Renal cortex interstitium (tissue), 15 donors: Measurements from ENCODE around the gene COX5A. TPM values are rescaled to one million over a fixed set of nuclear protein-coding genes. Genes with fewer than 3 reads are reported as not detected.

Experiments
- DNase-seq, 11 donors: peaks; one replicate each; pipeline ENCODE4 v3.0.0-alpha.2; 2013; ENCODE audit warnings: low read depth in 9 of 11, low spot score in 4 of 11; ENCODE audit errors: extremely low read depth in 1 of 11
- long read RNA-seq, 16 experiments: transcript quantifications; one replicate each; lab custom pipeline, GENCODE V29; 2026
- polyA plus RNA-seq, 3 donors: library from polyadenylated mRNA; unstranded; fragments of 120-200 nt; gene quantifications; one replicate each; pipeline ENCODE4 v1.2.1, GENCODE V29; 2013; ENCODE audit not compliant: insufficient read length in 3 of 3

COX5A gene
- 100 to 1,000 TPM; 183 to 221 (median 217) TPM for polyA plus RNA-seq
- long read RNA-seq, donor 1, transcript COX5A-203 (4 exons, 568 nt), result minor isoform, 5 of 194 reads
- long read RNA-seq, donor 1, transcript COX5A-201 (5 exons, 1,268 nt), result major isoform, 121 of 194 reads
- long read RNA-seq, donor 1, partial matches to known transcripts, result 59 of 194 reads
- long read RNA-seq, donor 1, other reads (novel, unspliced or antisense), result 5 of 194 reads
- long read RNA-seq, donor 2, transcript COX5A-201 (5 exons, 1,268 nt), result major isoform, 106 of 168 reads
- long read RNA-seq, donor 2, partial matches to known transcripts, result 57 of 168 reads
- long read RNA-seq, donor 2, other reads (novel, unspliced or antisense), result 0 of 168 reads
- long read RNA-seq, donor 3, transcript COX5A-201 (5 exons, 1,268 nt), result major isoform, 189 of 258 reads
- long read RNA-seq, donor 3, partial matches to known transcripts, result 58 of 258 reads
- long read RNA-seq, donor 3, other reads (novel, unspliced or antisense), result 0 of 258 reads
- long read RNA-seq, donor 4, transcript COX5A-201 (5 exons, 1,268 nt), result major isoform, 91 of 121 reads
- long read RNA-seq, donor 4, partial matches to known transcripts, result 27 of 121 reads
- long read RNA-seq, donor 4, other reads (novel, unspliced or antisense), result 0 of 121 reads
- long read RNA-seq, donor 5, result 0 reads
- long read RNA-seq, donor 6, transcript COX5A-204 (4 exons, 579 nt), result minor isoform, 5 of 175 reads
- long read RNA-seq, donor 6, transcript COX5A-201 (5 exons, 1,268 nt), result major isoform, 104 of 175 reads
- long read RNA-seq, donor 6, partial matches to known transcripts, result 64 of 175 reads
- long read RNA-seq, donor 6, other reads (novel, unspliced or antisense), result 0 of 175 reads
- long read RNA-seq, donor 7, transcript COX5A-201 (5 exons, 1,268 nt), result major isoform, 114 of 205 reads
- long read RNA-seq, donor 7, partial matches to known transcripts, result 77 of 205 reads
- long read RNA-seq, donor 7, other reads (novel, unspliced or antisense), result 5 of 205 reads
- long read RNA-seq, donor 8, result 0 reads
- long read RNA-seq, donor 9, transcript COX5A-201 (5 exons, 1,268 nt), result major isoform, 107 of 141 reads
- long read RNA-seq, donor 9, partial matches to known transcripts, result 31 of 141 reads
- long read RNA-seq, donor 9, other reads (novel, unspliced or antisense), result 0 of 141 reads
- long read RNA-seq, donor 10, transcript COX5A-201 (5 exons, 1,268 nt), result major isoform, 130 of 223 reads
- long read RNA-seq, donor 10, partial matches to known transcripts, result 88 of 223 reads
- long read RNA-seq, donor 10, other reads (novel, unspliced or antisense), result 0 of 223 reads
- long read RNA-seq, donor 11, transcript COX5A-201 (5 exons, 1,268 nt), result major isoform, 78 of 98 reads
- long read RNA-seq, donor 11, partial matches to known transcripts, result 15 of 98 reads
- long read RNA-seq, donor 11, other reads (novel, unspliced or antisense), result 0 of 98 reads
- long read RNA-seq, donor 12, transcript COX5A-201 (5 exons, 1,268 nt), result major isoform, 43 of 82 reads
- long read RNA-seq, donor 12, partial matches to known transcripts, result 36 of 82 reads
- long read RNA-seq, donor 12, other reads (novel, unspliced or antisense), result 0 of 82 reads
- long read RNA-seq, donor 13, result 0 reads
- long read RNA-seq, donor 14, transcript COX5A-201 (5 exons, 1,268 nt), result major isoform, 133 of 183 reads
- long read RNA-seq, donor 14, partial matches to known transcripts, result 46 of 183 reads
- long read RNA-seq, donor 14, other reads (novel, unspliced or antisense), result 0 of 183 reads
- long read RNA-seq, donor 15, transcript COX5A-201 (5 exons, 1,268 nt), result major isoform, 62 of 83 reads
- long read RNA-seq, donor 15, partial matches to known transcripts, result 19 of 83 reads
- long read RNA-seq, donor 15, other reads (novel, unspliced or antisense), result 0 of 83 reads
- long read RNA-seq, donor 16, transcript COX5A-203 (4 exons, 568 nt), result minor isoform, 6 of 376 reads
- long read RNA-seq, donor 16, transcript COX5A-201 (5 exons, 1,268 nt), result major isoform, 270 of 376 reads
- long read RNA-seq, donor 16, partial matches to known transcripts, result 71 of 376 reads
- long read RNA-seq, donor 16, other reads (novel, unspliced or antisense), result 21 of 376 reads

GRCh38 chr15:74937590-74938371 lies at the start of gene COX5A:
Gene COX5A, minus strand, starts transcription at chr15:74938073. Its CDS starts 59 bp downstream, at chr15:74938014.
- DNase-seq, result peak in 10 of 11 donors; percentile 84 to 96 (median 94)

GRCh38 chr15:74983725-74984231 lies 45.9 kb upstream of the COX5A start:
- DNase-seq, result no peak

GRCh38 chr15:74982183-74982582 lies 44.3 kb upstream of the COX5A start:
- DNase-seq, result no peak

GRCh38 chr15:74978503-74978902 lies 40.6 kb upstream of the COX5A start:
- DNase-seq, result no peak

- DNase-seq, result no peak
Measured at GRCh38 chr15:74978077-74978476, 40.2 kb upstream of the COX5A start.

GRCh38 chr15:74977599-74977998 lies 39.7 kb upstream of the COX5A start:
- no peak for DNase-seq

GRCh38 chr15:74976159-74976558 lies 38.3 kb upstream of the COX5A start:
- DNase-seq, result no peak

- DNase-seq, result no peak
Measured at GRCh38 chr15:74967670-74968069, 29.8 kb upstream of the COX5A start.

GRCh38 chr15:74964794-74965193 lies 26.9 kb upstream of the COX5A start:
- no peak for DNase-seq

GRCh38 chr15:74963213-74963612 lies 25.3 kb upstream of the COX5A start:
- no peak for DNase-seq

GRCh38 chr15:74962671-74963070 lies 24.8 kb upstream of the COX5A start:
- no peak for DNase-seq

GRCh38 chr15:74962219-74962618 lies 24.3 kb upstream of the COX5A start:
- no peak for DNase-seq

GRCh38 chr15:74961616-74962015 lies 23.7 kb upstream of the COX5A start:
- DNase-seq, result no peak

- no peak for DNase-seq
Measured at GRCh38 chr15:74960995-74961588, 23.2 kb upstream of the COX5A start.

GRCh38 chr15:74960286-74960685 lies 22.4 kb upstream of the COX5A start:
- no peak for DNase-seq

- DNase-seq, result no peak
Measured at GRCh38 chr15:74959586-74959939, 21.7 kb upstream of the COX5A start.
